Type B pancreatic cell (in vitro differentiated cells): ENCODE results near the gene AQP12A. TPM values are rescaled to one million over a fixed set of nuclear protein-coding genes. Genes with fewer than 3 reads are reported as not detected.
"Not testable (repeated sequence)": the region's sequence is repeated elsewhere in the genome, so short reads cannot be mapped to it uniquely, and the experiment has no call there.

Experiments
- DNase-seq: peaks from one replicate; pipeline ENCODE4 v3.0.0; 2021; ENCODE audit warnings: mixed read lengths; ENCODE audit not compliant: unreplicated experiment; ENCODE audit errors: extremely low spot score
- H3K27ac Mint-ChIP-seq: 2 replicates; pipeline ENCODE4 v1.8.0; 2021; ENCODE audit warnings: mild to moderate bottlenecking, mixed read lengths
- H3K27me3 Mint-ChIP-seq: 2 replicates; pipeline ENCODE4 v1.8.0; 2021; ENCODE audit warnings: mixed read lengths
- H3K36me3 Mint-ChIP-seq: 2 replicates; pipeline ENCODE4 v1.8.0; 2021; ENCODE audit warnings: mixed read lengths
- H3K4me1 Mint-ChIP-seq: one replicate; pipeline ENCODE4 v1.8.0; 2021; ENCODE audit warnings: mixed read lengths; ENCODE audit not compliant: unreplicated experiment
- H3K4me3 Mint-ChIP-seq: 2 replicates; pipeline ENCODE4 v1.8.0; 2021; ENCODE audit warnings: mild to moderate bottlenecking, mixed read lengths
- H3K9me3 Mint-ChIP-seq: 2 replicates; pipeline ENCODE4 v1.8.0; 2021; ENCODE audit warnings: mixed read lengths
- long read RNA-seq: library from polyadenylated mRNA; unstranded; transcript quantifications from one replicate; pipeline ENCODE4 v2.0.0, GENCODE V29; 2020
- total RNA-seq: library from RNA; stranded (reverse); gene quantifications from 2 replicates; pipeline ENCODE4 v1.2.1, GENCODE V29; 2021; ENCODE audit warnings: low replicate concordance
- TF ChIP-seq, protein P1 (sequence below): fragments of 200-600 bp; sonication (generic); conservative IDR thresholded peaks from 2 replicates; pipeline ENCODE4 v1.5.0; 2021; ENCODE audit warnings: antibody characterized with exemption, mild to moderate bottlenecking

The AQP12A gene, protein sequence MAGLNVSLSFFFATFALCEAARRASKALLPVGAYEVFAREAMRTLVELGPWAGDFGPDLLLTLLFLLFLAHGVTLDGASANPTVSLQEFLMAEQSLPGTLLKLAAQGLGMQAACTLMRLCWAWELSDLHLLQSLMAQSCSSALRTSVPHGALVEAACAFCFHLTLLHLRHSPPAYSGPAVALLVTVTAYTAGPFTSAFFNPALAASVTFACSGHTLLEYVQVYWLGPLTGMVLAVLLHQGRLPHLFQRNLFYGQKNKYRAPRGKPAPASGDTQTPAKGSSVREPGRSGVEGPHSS
- 0.97 TPM in 1 of 2 replicates, not detected in the other for total RNA-seq
- long read RNA-seq = 0 reads

DNA sequence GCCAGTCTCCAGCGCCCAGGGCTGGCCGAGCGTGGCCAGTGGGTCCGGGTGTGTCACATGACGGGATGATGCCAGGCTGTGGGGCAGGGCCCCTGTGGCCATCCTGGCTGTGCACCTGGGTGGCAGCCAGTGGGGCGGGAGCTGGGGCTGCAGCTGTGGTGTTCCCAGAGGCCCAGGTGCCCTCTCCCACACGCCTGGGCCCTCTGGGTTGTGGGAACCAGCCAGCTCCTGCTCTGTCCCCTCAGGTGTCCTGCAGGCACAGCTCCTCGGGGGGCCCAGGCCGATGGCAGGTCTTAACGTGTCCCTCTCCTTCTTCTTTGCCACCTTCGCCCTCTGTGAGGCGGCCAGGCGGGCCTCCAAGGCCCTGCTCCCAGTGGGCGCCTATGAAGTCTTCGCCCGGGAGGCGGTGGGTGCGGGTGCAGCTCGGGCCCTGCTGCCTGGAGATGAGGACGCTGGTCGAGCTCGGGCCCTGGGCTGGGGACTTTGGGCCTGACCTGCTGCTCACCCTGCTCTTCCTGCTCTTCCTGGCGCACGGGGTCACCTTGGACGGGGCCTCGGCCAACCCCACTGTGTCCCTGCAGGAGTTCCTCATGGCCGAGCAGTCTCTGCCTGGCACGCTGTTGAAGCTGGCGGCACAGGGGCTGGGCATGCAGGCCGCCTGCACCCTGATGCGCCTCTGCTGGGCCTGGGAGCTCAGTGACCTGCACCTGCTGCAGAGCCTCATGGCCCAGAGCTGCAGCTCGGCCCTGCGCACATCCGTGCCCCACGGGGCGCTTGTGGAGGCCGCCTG, at the start of gene AQP12A:
Gene AQP12A (plus strand): TSS at position 236 of the 790 bp plus-strand sequence. CDS start 48 bp downstream, at position 284.
- H3K4me3 Mint-ChIP-seq, H3K9me3 Mint-ChIP-seq, H3K36me3 Mint-ChIP-seq, H3K27me3 Mint-ChIP-seq, H3K27ac Mint-ChIP-seq, H3K4me1 Mint-ChIP-seq: not testable (repeated sequence)
- peak; percentile 71 for DNase-seq

DNA sequence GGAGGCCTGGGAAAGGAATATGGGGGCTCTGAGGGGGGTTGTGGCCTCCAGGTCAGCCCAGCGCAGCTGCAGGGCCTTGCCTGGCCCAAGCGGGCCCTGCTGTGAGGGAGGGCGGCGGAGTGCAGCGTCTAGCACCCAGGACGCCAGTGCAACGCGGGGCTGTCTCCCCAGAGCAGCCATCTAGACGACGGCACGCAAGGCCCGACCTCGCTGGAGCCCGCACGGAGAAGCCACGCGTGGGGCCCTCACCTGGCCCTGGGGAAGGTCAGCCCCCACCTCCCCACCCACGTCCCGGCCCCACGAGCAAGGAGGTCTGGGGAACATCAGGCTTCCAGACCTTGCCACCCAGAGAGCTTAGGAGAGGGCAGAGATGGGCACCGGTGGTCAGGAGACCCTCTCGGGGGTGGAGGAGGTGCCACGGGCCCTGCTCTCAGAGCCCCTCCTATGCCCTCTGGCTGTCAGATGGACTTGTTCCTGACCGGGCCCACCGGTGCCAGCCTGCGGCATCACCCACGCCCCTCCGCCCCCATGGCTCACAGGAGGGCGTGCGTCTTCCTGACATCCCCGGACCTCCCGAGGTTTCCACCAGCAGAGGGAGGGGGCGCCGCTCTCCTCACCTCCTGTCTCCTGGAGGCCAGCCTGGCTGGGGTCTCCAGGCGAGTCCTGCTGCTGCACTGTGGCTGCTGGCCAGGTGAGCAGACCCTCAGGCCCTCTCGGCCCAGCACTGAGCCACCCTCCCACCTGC, 49.4 kb upstream of the AQP12A start:
- Mint-ChIP-seq H3K36me3 (no peaks in the 10 kb centered on the region), H3K4me1 (no peaks in the 10 kb centered on the region), H3K27ac (no peak overlapping the region), H3K4me3 (no peak overlapping the region), H3K9me3 (no peaks in the 10 kb centered on the region), H3K27me3 (peaks cover 42% of the 10 kb centered on the region)
- TF ChIP-seq, protein P1, sequence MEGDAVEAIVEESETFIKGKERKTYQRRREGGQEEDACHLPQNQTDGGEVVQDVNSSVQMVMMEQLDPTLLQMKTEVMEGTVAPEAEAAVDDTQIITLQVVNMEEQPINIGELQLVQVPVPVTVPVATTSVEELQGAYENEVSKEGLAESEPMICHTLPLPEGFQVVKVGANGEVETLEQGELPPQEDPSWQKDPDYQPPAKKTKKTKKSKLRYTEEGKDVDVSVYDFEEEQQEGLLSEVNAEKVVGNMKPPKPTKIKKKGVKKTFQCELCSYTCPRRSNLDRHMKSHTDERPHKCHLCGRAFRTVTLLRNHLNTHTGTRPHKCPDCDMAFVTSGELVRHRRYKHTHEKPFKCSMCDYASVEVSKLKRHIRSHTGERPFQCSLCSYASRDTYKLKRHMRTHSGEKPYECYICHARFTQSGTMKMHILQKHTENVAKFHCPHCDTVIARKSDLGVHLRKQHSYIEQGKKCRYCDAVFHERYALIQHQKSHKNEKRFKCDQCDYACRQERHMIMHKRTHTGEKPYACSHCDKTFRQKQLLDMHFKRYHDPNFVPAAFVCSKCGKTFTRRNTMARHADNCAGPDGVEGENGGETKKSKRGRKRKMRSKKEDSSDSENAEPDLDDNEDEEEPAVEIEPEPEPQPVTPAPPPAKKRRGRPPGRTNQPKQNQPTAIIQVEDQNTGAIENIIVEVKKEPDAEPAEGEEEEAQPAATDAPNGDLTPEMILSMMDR = no peak
- no peak for DNase-seq

DNA sequence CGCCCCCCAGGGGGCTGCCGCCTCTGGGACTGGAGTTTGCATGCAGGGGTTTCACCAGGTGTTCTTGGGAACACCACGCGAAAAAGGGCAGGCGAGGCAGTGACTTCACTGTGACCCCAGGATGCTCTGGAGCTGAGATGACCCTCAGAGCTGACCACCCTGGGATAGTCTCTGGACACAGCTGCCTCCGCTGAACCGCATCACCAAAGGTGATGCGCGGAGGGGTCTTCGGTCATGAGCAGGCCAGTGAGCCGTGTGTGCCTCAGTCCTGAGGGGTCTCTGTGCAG, 48.9 kb upstream of the AQP12A start:
- TF ChIP-seq, protein P1 = no peak
- Mint-ChIP-seq H3K9me3 (no peaks in the 10 kb centered on the region), H3K27me3 (peaks cover 42% of the 10 kb centered on the region), H3K4me3 (no peak overlapping the region), H3K36me3 (no peaks in the 10 kb centered on the region), H3K4me1 (no peaks in the 10 kb centered on the region), H3K27ac (no peak overlapping the region)
- no peak for DNase-seq

DNA sequence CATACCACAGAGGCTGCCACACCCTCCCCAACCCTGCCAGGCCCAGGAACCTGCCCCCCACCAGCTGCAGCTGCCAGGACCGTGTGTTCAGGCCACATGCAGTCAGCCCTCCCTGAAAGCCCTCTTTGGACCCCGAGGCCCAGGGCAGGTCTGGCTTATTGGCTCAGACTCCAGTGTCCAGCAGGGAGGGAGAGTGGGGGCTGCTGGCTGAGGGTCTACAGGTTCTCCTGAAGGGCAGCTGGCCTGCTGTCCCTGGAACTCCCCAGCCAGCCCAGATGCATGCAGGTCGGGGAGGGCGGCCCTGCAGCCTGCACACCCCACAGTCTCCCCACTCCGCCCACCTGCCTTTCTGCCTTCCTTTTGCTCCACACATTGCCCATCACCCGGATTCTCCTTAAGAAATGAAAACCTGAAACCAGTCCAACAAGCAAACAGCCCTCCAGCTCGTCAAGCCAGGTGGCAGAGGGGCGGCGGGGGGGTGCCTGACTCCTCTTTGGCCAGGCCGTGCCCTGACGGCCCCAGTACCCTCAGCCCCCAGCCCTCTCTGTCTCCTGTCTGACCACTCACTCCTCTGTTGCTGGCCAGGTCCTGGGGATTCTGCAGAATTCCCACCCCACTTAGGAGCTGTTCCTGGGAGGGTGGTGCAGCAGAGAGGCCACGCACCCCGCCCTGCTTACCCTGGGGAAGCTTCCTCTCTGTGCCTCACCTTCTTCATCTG, 48.4 kb upstream of the AQP12A start:
- peaks cover 42% of the 10 kb centered on the region for H3K27me3 Mint-ChIP-seq
- no peak for DNase-seq
- TF ChIP-seq, protein P1 = no peak
- no peaks in the 10 kb centered on the region for H3K36me3 Mint-ChIP-seq
- H3K4me1 Mint-ChIP-seq = no peaks in the 10 kb centered on the region
- H3K9me3 Mint-ChIP-seq = no peaks in the 10 kb centered on the region
- no peak overlapping the region for H3K4me3 Mint-ChIP-seq
- no peak overlapping the region for H3K27ac Mint-ChIP-seq

DNA sequence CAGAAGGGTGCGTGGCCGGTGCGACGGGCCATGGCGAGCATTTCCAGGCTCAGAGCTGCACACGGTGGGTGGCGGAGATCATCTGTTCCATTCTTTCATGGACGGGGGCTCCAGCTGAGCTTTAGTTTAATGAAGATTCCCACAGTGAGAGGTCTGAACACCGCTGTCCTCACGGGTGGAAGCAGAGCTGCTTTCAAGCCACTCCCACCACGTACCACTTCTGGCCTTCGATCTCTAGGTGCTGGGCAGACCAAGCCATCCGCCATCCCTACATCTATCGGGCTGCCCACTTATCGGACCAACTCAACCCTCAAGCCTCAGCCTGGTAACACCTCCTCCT, 47.9 kb upstream of the AQP12A start:
- Mint-ChIP-seq H3K36me3 (no peaks in the 10 kb centered on the region), H3K4me3 (no peak overlapping the region), H3K4me1 (peaks cover 4% of the 10 kb centered on the region), H3K9me3 (no peaks in the 10 kb centered on the region), H3K27me3 (peaks cover 41% of the 10 kb centered on the region), H3K27ac (no peak overlapping the region)
- DNase-seq = no peak
- TF ChIP-seq, protein P1 = no peak
